PFSK-1 (cell line): ENCODE data around the gene LDB3.

Experiments used
- FOXP2 ChIP-seq: optimal IDR thresholded peaks from 2 replicates; pipeline ENCODE3; 2011; ENCODE audit warnings: borderline replicate concordance, control low read depth, inconsistent platforms; ENCODE audit not compliant: insufficient read depth; ENCODE audit errors: extremely low read length, extremely low read depth
- POLR2AphosphoS5 ChIP-seq: IDR thresholded peaks from 2 replicates; pipeline ENCODE4 v1.6.1; 2012; ENCODE audit warnings: low read depth, mild to moderate bottlenecking, control low read depth, low read length, moderate library complexity
- REST ChIP-seq, 2 experiments: IDR thresholded peaks; 2 replicates each; pipeline versions ENCODE4 v1.6.1 to v1.8.0; 2011 to 2012; ENCODE audit warnings: low read depth in 2 of 2, low read length in 2 of 2, control low read depth in 1 of 2, inconsistent platforms in 1 of 2, mild to moderate bottlenecking in 1 of 2, moderate library complexity in 1 of 2; ENCODE audit not compliant: insufficient read depth in 1 of 2
- SIN3A ChIP-seq: IDR thresholded peaks from 2 replicates; pipeline ENCODE4 v1.6.1; 2012; ENCODE audit warnings: mild to moderate bottlenecking, low read length, moderate library complexity, borderline replicate concordance; ENCODE audit not compliant: insufficient read depth
- TAF1 ChIP-seq: IDR thresholded peaks from 2 replicates; pipeline ENCODE4 v1.6.1; 2012; ENCODE audit warnings: low read length, control low read depth, borderline replicate concordance; ENCODE audit not compliant: insufficient read depth

LDB3 gene

DNA sequence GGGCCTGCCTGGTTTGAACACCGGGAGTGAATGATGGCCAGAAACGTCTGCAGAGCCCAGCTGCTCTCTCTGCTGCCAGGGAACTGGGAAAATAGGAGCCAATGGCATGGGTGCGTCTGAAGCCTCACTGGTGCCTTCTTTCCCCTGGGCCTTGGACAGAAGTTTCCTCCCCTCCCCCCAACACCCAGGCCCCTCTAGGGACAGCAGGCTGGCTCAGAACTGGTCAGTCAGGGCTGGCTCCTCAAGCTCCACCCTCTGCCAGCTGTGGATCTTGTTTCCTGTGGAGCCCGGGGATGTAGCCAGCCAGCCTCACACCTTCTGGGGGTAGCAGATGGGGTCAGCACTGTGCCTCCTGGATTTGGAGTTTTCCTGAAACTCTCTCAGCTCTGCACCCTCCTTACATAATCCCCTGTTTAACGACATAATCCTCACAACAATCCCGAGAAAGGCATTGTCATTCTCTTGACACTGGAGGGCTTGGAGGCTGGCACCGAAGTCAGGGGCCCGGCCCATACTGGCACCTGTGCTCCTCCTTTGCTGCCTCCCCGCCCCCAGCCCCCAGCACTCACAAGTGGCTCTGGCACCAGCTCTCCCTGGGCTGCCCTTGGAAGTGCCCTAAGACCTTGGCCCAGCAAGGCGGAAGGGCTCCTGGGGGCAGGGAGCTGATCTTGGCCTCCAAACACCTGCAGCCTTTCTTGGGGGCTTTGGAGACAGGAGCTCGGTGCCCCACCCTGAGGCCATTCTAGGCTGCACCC lies 5.7 kb downstream of the LDB3 start:
- TF ChIP-seq FOXP2 = no peak
- TF ChIP-seq SIN3A = no peak
- TF ChIP-seq REST (IDR thresholded peaks at IDR 0.05; ENCODE audit: insufficient read depth in 1 of 2, low read depth in 2 of 2, low read length in 2 of 2) = no peak
- no peak for TF ChIP-seq TAF1
- TF ChIP-seq POLR2AphosphoS5 = no peak

DNA sequence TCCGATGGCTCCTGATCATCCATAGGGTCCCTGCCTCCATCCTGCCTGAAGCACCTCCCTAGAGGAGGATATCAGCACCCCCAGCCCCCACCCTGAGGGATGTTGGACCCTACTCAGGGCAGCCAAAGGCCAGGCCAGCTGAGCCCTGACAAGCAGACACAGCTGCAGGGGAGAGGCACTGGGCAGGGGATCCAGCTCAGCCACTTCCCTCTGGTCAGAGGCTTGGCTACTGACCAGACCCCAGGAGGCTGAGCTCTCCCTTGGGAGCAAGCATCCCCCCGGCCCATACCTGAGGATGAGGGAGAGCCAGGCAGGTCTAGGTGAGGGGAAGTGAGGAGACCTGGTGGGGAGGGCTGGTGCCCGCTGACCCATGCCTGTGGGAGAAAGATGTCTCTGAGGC lies 6.6 kb downstream of the LDB3 start:
- TF ChIP-seq FOXP2 (no peak), TAF1 (no peak), POLR2AphosphoS5 (no peak), REST (IDR thresholded peaks at IDR 0.05; ENCODE audit: insufficient read depth in 1 of 2, low read depth in 2 of 2, low read length in 2 of 2) (no peak), SIN3A (no peak)

- TF ChIP-seq POLR2AphosphoS5 (no peak), REST (IDR thresholded peaks at IDR 0.05; ENCODE audit: insufficient read depth in 1 of 2, low read depth in 2 of 2, low read length in 2 of 2) (no peak), SIN3A (no peak), FOXP2 (no peak), TAF1 (no peak)
These were observed 9.1 kb downstream of the LDB3 start for GRCh38 chr10:86677374-86677773.

DNA sequence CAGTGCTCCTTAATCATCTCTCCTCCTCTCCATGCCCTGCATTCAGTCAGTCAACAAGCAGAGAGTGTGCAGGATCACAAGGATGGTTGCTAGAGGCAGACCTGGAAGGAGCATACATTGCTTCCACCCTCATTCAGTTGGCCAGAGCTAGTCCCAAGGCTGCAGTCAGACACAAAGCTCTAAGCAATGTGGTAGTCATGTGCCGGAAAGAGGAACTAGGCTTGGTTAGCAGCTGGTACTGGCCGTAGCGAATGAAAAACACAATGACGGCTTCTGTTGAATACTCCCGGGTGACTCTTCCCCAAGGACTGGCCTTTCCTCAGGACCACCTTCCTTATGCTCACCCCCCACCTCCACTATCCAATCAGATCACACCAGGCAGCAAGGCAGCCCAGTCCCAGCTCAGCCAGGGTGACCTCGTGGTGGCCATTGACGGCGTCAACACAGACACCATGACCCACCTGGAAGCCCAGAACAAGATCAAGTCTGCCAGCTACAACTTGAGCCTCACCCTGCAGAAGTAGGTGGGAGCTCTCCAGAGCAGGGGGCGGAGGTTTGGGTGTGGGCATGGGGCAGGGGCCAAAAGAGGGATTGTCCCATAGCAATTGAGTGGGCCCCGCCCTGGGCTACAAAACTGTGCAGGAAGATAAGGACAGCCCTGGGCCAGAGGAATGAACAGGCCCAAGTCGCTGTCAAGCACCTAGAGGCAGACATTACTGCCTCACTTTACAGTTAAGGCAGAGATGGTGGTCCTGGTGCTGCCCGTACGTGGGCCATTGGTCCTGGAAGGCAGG lies 10.9 kb downstream of the LDB3 start:
- TF ChIP-seq FOXP2 (no peak), REST (IDR thresholded peaks at IDR 0.05; ENCODE audit: insufficient read depth in 1 of 2, low read depth in 2 of 2, low read length in 2 of 2) (no peak), TAF1 (no peak), POLR2AphosphoS5 (no peak), SIN3A (no peak)
